CD14-positive monocyte (primary cell): ENCODE data around the gene LTA4H. TPM values are rescaled to one million over a fixed set of nuclear protein-coding genes. Genes with fewer than 3 reads are reported as not detected.
A peak's percentile ranks its signal among the peaks of the same experiment; 100 is the strongest.

Experiments used
- DNase-seq, 3 donors: peaks; one replicate each; pipeline ENCODE4 v3.0.0-alpha.2; 2011 to 2022
- H2AFZ ChIP-seq: 2 replicates; pipeline ENCODE4 v1.6.0; 2012; ENCODE audit warnings: mild to moderate bottlenecking, low read depth, low read length, inconsistent platforms; ENCODE audit not compliant: insufficient read depth, poor library complexity, severe bottlenecking
- H3K27ac ChIP-seq, 2 donors: 1 replicate in 1 of 2; 2 replicates in 1 of 2; pipeline ENCODE4 v1.5.1; 2012 to 2013; ENCODE audit warnings: low read length in 2 of 2, control low read depth in 1 of 2, inconsistent platforms in 1 of 2, low read depth in 1 of 2, mild to moderate bottlenecking in 1 of 2
- H3K27me3 ChIP-seq, 2 donors: one replicate each; pipeline versions ENCODE4 v1.6.0 to v1.6.1; 2011 to 2013; ENCODE audit warnings: low read length in 2 of 2; ENCODE audit not compliant: control insufficient read depth in 2 of 2, insufficient read depth in 2 of 2
- H3K36me3 ChIP-seq, 2 donors: replicated peaks in 1 of 2; 1 replicate in 1 of 2; 2 replicates in 1 of 2; pipeline versions ENCODE4 v1.5.1 to v1.6.1; 2012 to 2013; ENCODE audit warnings: low read length in 2 of 2, control low read depth in 1 of 2, inconsistent platforms in 1 of 2, mild to moderate bottlenecking in 1 of 2; ENCODE audit not compliant: insufficient read depth in 2 of 2, control insufficient read depth in 1 of 2
- H3K4me1 ChIP-seq, 2 donors: 1 replicate in 1 of 2; 2 replicates in 1 of 2; pipeline versions ENCODE4 v1.5.1 to v1.6.1; 2012 to 2013; ENCODE audit warnings: low read length in 2 of 2, control low read depth in 1 of 2, inconsistent platforms in 1 of 2, mild to moderate bottlenecking in 1 of 2, moderate library complexity in 1 of 2; ENCODE audit not compliant: insufficient read depth in 2 of 2, control insufficient read depth in 1 of 2
- H3K4me2 ChIP-seq: replicated peaks from 2 replicates; pipeline ENCODE3; 2012; ENCODE audit warnings: low read length, moderate library complexity, mild to moderate bottlenecking; ENCODE audit not compliant: poor library complexity, severe bottlenecking; ENCODE audit errors: extremely low read depth
- H3K4me3 ChIP-seq, 3 experiments: fragments of 200-600 bp in 1 of 3; sonication (generic) in 1 of 3; replicated peaks in 1 of 3; 1 replicate in 2 of 3; 2 replicates in 1 of 3; pipeline ENCODE4 v1.5.1; 2011 to 2013; ENCODE audit warnings: low read length in 3 of 3, mild to moderate bottlenecking in 3 of 3, control low read depth in 2 of 3, low read depth in 2 of 3, inconsistent platforms in 1 of 3, moderate library complexity in 1 of 3
- H3K79me2 ChIP-seq: 2 replicates; pipeline ENCODE4 v1.6.0; 2012; ENCODE audit warnings: mild to moderate bottlenecking, control low read depth, inconsistent platforms, low read length, moderate library complexity; ENCODE audit not compliant: insufficient read depth
- H3K9ac ChIP-seq: 2 replicates; pipeline ENCODE4 v1.6.0; 2017; ENCODE audit warnings: low read length, mild to moderate bottlenecking; ENCODE audit not compliant: insufficient read depth, poor library complexity, severe bottlenecking
- H3K9me3 ChIP-seq, 2 donors: replicated peaks in 1 of 2; 1 replicate in 1 of 2; 2 replicates in 1 of 2; pipeline versions ENCODE4 v1.5.1 to v1.6.1; 2012 to 2013; ENCODE audit warnings: low read length in 2 of 2, control low read depth in 1 of 2; ENCODE audit not compliant: control insufficient read depth in 1 of 2, insufficient read depth in 1 of 2
- H4K20me1 ChIP-seq: 2 replicates; pipeline ENCODE4 v1.6.0; 2012; ENCODE audit warnings: mild to moderate bottlenecking, low read length, control low read depth, moderate library complexity; ENCODE audit not compliant: insufficient read depth
- H3K27ac Mint-ChIP-seq, 7 donors: one replicate each; pipeline ENCODE4 v1.8.0; 2020; ENCODE audit warnings: mild to moderate bottlenecking in 7 of 7, mixed read lengths in 7 of 7, moderate library complexity in 6 of 7, inconsistent platforms in 2 of 7
- H3K27me3 Mint-ChIP-seq, 3 donors: one replicate each; pipeline ENCODE4 v1.8.0; 2021 to 2022; ENCODE audit warnings: low read depth in 3 of 3, mild to moderate bottlenecking in 3 of 3, mixed read lengths in 3 of 3, moderate library complexity in 3 of 3, inconsistent platforms in 1 of 3
- H3K36me3 Mint-ChIP-seq, 2 donors: one replicate each; pipeline ENCODE4 v1.8.0; 2020; ENCODE audit warnings: mixed read lengths in 2 of 2, inconsistent platforms in 1 of 2, mild to moderate bottlenecking in 1 of 2
- H3K4me1 Mint-ChIP-seq: one replicate; pipeline ENCODE4 v1.8.0; 2020; ENCODE audit warnings: mild to moderate bottlenecking, mixed read lengths
- H3K4me3 Mint-ChIP-seq, 2 donors: one replicate each; pipeline ENCODE4 v1.8.0; 2020; ENCODE audit warnings: mild to moderate bottlenecking in 2 of 2, mixed read lengths in 2 of 2, moderate library complexity in 1 of 2
- H3K9me3 Mint-ChIP-seq, 7 donors: one replicate each; pipeline ENCODE4 v1.8.0; 2020 to 2022; ENCODE audit warnings: mixed read lengths in 7 of 7, mild to moderate bottlenecking in 6 of 7, moderate library complexity in 6 of 7, inconsistent platforms in 2 of 7
- WGBS: methylation state at CpG from one replicate; pipeline ENCODE4 v1.1.5; 2013; ENCODE audit warnings: missing lambda C conversion rate; ENCODE audit not compliant: insufficient coverage; 5-methylcytosine and 5-hydroxymethylcytosine counted together
- intact Hi-C, 2 donors: fragments of 100-400 bp; cut with micrococcal nuclease; formaldehyde crosslinking; loops; one replicate each; pipeline versions ENCODE4 v1.15.0 to v1.15.1; 2023
- polyA plus RNA-seq, 3 donors: library from polyadenylated mRNA; depleted of rRNA in 1 of 3; unstranded in 2 of 3; stranded (reverse) in 1 of 3; fragments of 300-500 nt in 2 of 3; fragments of >200 nt in 1 of 3; fragmentation: Illumina TruSeq in 2 of 3; gene quantifications; 1 replicate in 2 of 3; 2 replicates in 1 of 3; pipeline ENCODE4 v1.2.3, GENCODE V29; 2012 to 2021
- TF ChIP-seq, protein P1 (sequence below): fragments of 200-600 bp; IDR thresholded peaks from one replicate; pipeline ENCODE4 v1.8.0; 2022; ENCODE audit warnings: antibody characterized with exemption, mild to moderate bottlenecking

LTA4H gene
- polyA plus RNA-seq, 3 donors: 278 to 963 (median 647) TPM

GRCh38 chr12:95990136-95990535 is 45.3 kb downstream of the LTA4H start:
- WGBS: 89% methylated on average over 2 of the region's 7 CpGs
- Histone ChIP-seq H3K4me3 (no peak overlapping the region), H4K20me1 (no peaks in the 10 kb centered on the region), H2AFZ (no peak overlapping the region), H3K9me3 (no peaks in the 10 kb centered on the region), H3K9ac (no peak overlapping the region), H3K27me3 (no peaks in the 10 kb centered on the region), H3K4me1 (peaks cover 12 to 13% of the 10 kb centered on the region in 2 donors), H3K27ac (peak overlapping the region in 1 of 2 donors; percentile 38), H3K36me3 (peaks cover 66 to 85% of the 10 kb centered on the region in 2 donors), H3K79me2 (peaks cover 19% of the 10 kb centered on the region), H3K4me2 (no peak overlapping the region)
- Mint-ChIP-seq H3K4me3 (no peak overlapping the region), H3K27ac (no peak overlapping the region), H3K27me3 (no peaks in the 10 kb centered on the region), H3K4me1 (peaks cover 23% of the 10 kb centered on the region), H3K36me3 (peaks cover 75 to 91% of the 10 kb centered on the region in 2 donors), H3K9me3 (no peaks in the 10 kb centered on the region)
- intact Hi-C loops: loop anchor here in 1 of 2 donors (10.0 kb wide), 1 partner anchor 55 kb away; no protein-coding TSS in a partner anchor
- DNase-seq: no peak
- TF ChIP-seq, protein P1, sequence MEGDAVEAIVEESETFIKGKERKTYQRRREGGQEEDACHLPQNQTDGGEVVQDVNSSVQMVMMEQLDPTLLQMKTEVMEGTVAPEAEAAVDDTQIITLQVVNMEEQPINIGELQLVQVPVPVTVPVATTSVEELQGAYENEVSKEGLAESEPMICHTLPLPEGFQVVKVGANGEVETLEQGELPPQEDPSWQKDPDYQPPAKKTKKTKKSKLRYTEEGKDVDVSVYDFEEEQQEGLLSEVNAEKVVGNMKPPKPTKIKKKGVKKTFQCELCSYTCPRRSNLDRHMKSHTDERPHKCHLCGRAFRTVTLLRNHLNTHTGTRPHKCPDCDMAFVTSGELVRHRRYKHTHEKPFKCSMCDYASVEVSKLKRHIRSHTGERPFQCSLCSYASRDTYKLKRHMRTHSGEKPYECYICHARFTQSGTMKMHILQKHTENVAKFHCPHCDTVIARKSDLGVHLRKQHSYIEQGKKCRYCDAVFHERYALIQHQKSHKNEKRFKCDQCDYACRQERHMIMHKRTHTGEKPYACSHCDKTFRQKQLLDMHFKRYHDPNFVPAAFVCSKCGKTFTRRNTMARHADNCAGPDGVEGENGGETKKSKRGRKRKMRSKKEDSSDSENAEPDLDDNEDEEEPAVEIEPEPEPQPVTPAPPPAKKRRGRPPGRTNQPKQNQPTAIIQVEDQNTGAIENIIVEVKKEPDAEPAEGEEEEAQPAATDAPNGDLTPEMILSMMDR: no peak

DNA sequence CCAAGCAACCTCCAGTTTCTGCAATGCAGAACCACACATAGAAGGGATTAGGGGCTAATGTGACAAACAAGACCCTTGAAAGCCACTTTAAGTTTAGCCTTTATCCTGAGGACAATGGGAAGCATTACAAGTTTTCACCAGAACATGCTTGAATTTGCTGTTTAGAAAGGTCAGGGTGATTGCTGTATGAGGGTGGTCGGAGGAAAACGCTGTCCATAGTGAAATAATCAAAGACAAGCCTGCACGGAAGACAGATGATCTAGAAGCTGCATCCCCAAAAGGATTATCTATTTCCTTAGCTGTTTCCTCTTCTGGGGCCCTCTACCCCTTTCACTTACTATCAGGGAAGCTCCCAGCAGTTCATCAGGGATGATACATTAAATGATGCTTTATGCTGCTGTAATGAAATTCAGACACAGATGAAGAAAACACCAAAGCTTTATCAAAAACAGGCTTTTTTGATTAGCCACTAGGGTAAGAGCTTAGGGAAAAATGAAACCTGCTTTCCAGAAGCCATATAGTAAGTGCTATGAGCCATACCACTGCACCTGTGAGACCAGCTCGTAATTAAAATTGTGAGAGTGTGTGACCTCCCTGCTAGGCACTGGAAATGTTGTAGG is 45.8 kb downstream of the LTA4H start:
- intact Hi-C loops: loop anchor here in 1 of 2 donors (10.0 kb wide), 1 partner anchor 55 kb away; no protein-coding TSS in a partner anchor

More for the DNA sequence above, 45.8 kb downstream of the LTA4H start:
- Histone ChIP-seq H3K36me3 (peaks cover 71 to 90% of the 10 kb centered on the region in 2 donors), H3K9ac (no peak overlapping the region), H3K9me3 (no peaks in the 10 kb centered on the region), H3K4me3 (no peak overlapping the region), H4K20me1 (no peaks in the 10 kb centered on the region), H3K27ac (peak overlapping the region in 1 of 2 donors; percentile 38), H3K4me1 (peaks cover 7 to 8% of the 10 kb centered on the region in 2 donors), H3K27me3 (no peaks in the 10 kb centered on the region), H3K4me2 (no peak overlapping the region), H3K79me2 (peaks cover 14% of the 10 kb centered on the region), H2AFZ (no peak overlapping the region)
- TF ChIP-seq, protein P1: no peak
- H3K4me1 Mint-ChIP-seq: peaks cover 17% of the 10 kb centered on the region
- no peaks in the 10 kb centered on the region for H3K9me3 Mint-ChIP-seq
- WGBS: 75% methylated on average over 1 of the region's 4 CpGs
- H3K4me3 Mint-ChIP-seq: no peak overlapping the region
- H3K27ac Mint-ChIP-seq: peak overlapping the region in 2 of 7 donors; percentile 52 to 70
- DNase-seq: no peak
- H3K36me3 Mint-ChIP-seq: peaks cover 73 to 91% of the 10 kb centered on the region in 2 donors
- H3K27me3 Mint-ChIP-seq: no peaks in the 10 kb centered on the region
